K562 (cell line): ENCODE measurements around the gene PRDM16. TPM values are rescaled to one million over a fixed set of nuclear protein-coding genes. Genes with fewer than 3 reads are reported as not detected.

Experiments
- ATAC-seq: fragments of 200-7000 bp; cut with Tn5 transposase; 3 replicates; pipeline ENCODE4 v1.9.1; 2020; ENCODE audit warnings: moderate library complexity
- BruUV-seq: library from RNA; stranded (reverse); fragments of 400-500 nt; replicated peaks from 2 replicates; lab custom pipeline; 2021; lab: Mats Ljungman, UMichigan
- CTCF ChIA-PET: fragments of 300-600 bp; formaldehyde crosslinking; extraction: SDS; loops from one replicate; lab custom pipeline; 2021; ENCODE audit warnings: low intra/inter-chr PET ratio; lab: Yijun Ruan, JAX
- POLR2A ChIA-PET: fragments of 300-600, 350-650 bp; sonication (Branson Sonifier 250); formaldehyde crosslinking; extraction: SDS; loops from one replicate; lab custom pipeline; 2021; ENCODE audit warnings: antibody characterized with exemption, inconsistent platforms; lab: Yijun Ruan, JAX
- DNase-seq, 4 experiments: peaks; one replicate each; pipeline versions ENCODE4 v3.0.0 to v3.0.0-alpha.2; 2011 to 2018; ENCODE audit warnings: low spot score in 3 of 4, mixed read lengths in 3 of 4; ENCODE audit errors: extremely low read depth in 1 of 4
- FAIRE-seq: peaks from 2 replicates; lab custom pipeline; 2011; peaks lifted over from hg19 to GRCh38; lab: Jason Lieb, UNC
- H2AFZ ChIP-seq: 2 replicates; pipeline ENCODE4 v1.6.0; 2011; ENCODE audit warnings: low read depth, low read length, control low read depth, inconsistent platforms
- H3K27ac ChIP-seq: fragments of 200-600 bp; 3 replicates; pipeline ENCODE4 v1.8.0; 2011; ENCODE audit warnings: low read depth, mild to moderate bottlenecking, control low read depth, inconsistent platforms, low read length, moderate library complexity, mixed read lengths; ENCODE audit errors: extremely low read depth
- H3K27me3 ChIP-seq, 2 experiments: fragments of 300-600 bp in 1 of 2; 2 replicates in 1 of 2; 3 replicates in 1 of 2; pipeline versions ENCODE4 v1.6.0 to v1.8.0; 2011; ENCODE audit warnings: inconsistent platforms in 2 of 2, low read length in 2 of 2, mild to moderate bottlenecking in 1 of 2, mixed read lengths in 1 of 2, moderate library complexity in 1 of 2; ENCODE audit not compliant: control insufficient read depth in 2 of 2, insufficient read depth in 2 of 2
- H3K36me3 ChIP-seq: fragments of 300-600 bp; 3 replicates; pipeline ENCODE4 v1.8.0; 2011; ENCODE audit warnings: mild to moderate bottlenecking, low read length, inconsistent platforms; ENCODE audit not compliant: control insufficient read depth, insufficient read depth
- H3K4me1 ChIP-seq, 2 experiments: fragments of 200-600 bp in 1 of 2; replicated peaks in 1 of 2; 2 replicates in 1 of 2; 3 replicates in 1 of 2; pipeline versions ENCODE4 v1.5.1 to v1.8.0; 2011; ENCODE audit warnings: inconsistent platforms in 2 of 2, low read length in 2 of 2, mild to moderate bottlenecking in 1 of 2, mixed read lengths in 1 of 2, moderate library complexity in 1 of 2; ENCODE audit not compliant: control insufficient read depth in 2 of 2, insufficient read depth in 2 of 2
- H3K4me2 ChIP-seq: 2 replicates; pipeline ENCODE4 v1.6.1; 2011; ENCODE audit warnings: low read length, control low read depth, inconsistent platforms, mixed read lengths; ENCODE audit not compliant: insufficient read depth
- H3K4me3 ChIP-seq: fragments of 200-600 bp; sonication (generic), shearing (Covaris generic); 2 replicates; pipeline ENCODE4 v1.5.1; 2016; ENCODE audit warnings: control low read depth, inconsistent platforms
- H3K79me2 ChIP-seq: fragments of 200-600 bp; 3 replicates; pipeline ENCODE4 v1.8.0; 2011; ENCODE audit warnings: low read length, inconsistent platforms; ENCODE audit not compliant: control insufficient read depth, insufficient read depth
- H3K9ac ChIP-seq, 2 experiments: 2 replicates each; pipeline versions ENCODE4 v1.6.0 to v1.6.1; 2011; ENCODE audit warnings: low read depth in 2 of 2, low read length in 2 of 2, control low read depth in 1 of 2, inconsistent platforms in 1 of 2, mild to moderate bottlenecking in 1 of 2, mixed read lengths in 1 of 2; ENCODE audit not compliant: insufficient read depth in 1 of 2
- H3K9me1 ChIP-seq: one replicate; pipeline ENCODE4 v1.6.0; 2011; ENCODE audit warnings: inconsistent platforms, mild to moderate bottlenecking, low read length, moderate library complexity; ENCODE audit not compliant: control insufficient read depth, insufficient read depth
- H3K9me3 ChIP-seq: replicated peaks from 2 replicates; pipeline ENCODE4 v1.5.1; 2011; ENCODE audit warnings: low read depth, low read length, inconsistent platforms; ENCODE audit not compliant: control insufficient read depth, insufficient read depth
- H4K20me1 ChIP-seq: replicated peaks from 2 replicates; pipeline ENCODE4 v1.6.1; 2011; ENCODE audit warnings: low read length, inconsistent platforms, mixed read lengths; ENCODE audit not compliant: control insufficient read depth, insufficient read depth
- CBX2 ChIP-seq: fragments of 200-600 bp; sonication (generic); IDR thresholded peaks from one replicate; pipeline ENCODE4 v1.6.1; 2012; ENCODE audit warnings: mild to moderate bottlenecking, low read length, inconsistent platforms; ENCODE audit not compliant: insufficient read depth, poor library complexity, severe bottlenecking
- FOXA3 ChIP-seq, 2 experiments: fragments of 450-650 bp in 1 of 2; sonication (generic) in 1 of 2; formaldehyde crosslinking; IDR thresholded peaks in 1 of 2; conservative IDR thresholded peaks in 1 of 2; 2 replicates each; pipeline versions ENCODE4 v1.4.0 to v1.8.0; 2020 to 2022; ENCODE audit warnings: mild to moderate bottlenecking in 2 of 2, missing genetic modification reagents in 1 of 2
- KDM5B ChIP-seq: fragments of 200-600 bp; sonication (generic); IDR thresholded peaks from 2 replicates; pipeline ENCODE4 v1.6.1; 2012; ENCODE audit warnings: low read depth, mild to moderate bottlenecking, moderate library complexity, low read length, control low read depth, inconsistent platforms; ENCODE audit not compliant: insufficient replicate concordance
- LCOR ChIP-seq: sonication (generic); formaldehyde crosslinking; IDR thresholded peaks from 2 replicates; pipeline ENCODE4 v1.8.0; 2022; ENCODE audit warnings: mild to moderate bottlenecking, missing genetic modification reagents
- NBN ChIP-seq: fragments of 450-650 bp; IDR thresholded peaks from 2 replicates; pipeline ENCODE4 v1.6.1; 2016; ENCODE audit warnings: low read depth, mild to moderate bottlenecking
- PHF8 ChIP-seq: fragments of 200-600 bp; sonication (generic); IDR thresholded peaks from 2 replicates; pipeline ENCODE4 v1.6.1; 2012; ENCODE audit warnings: mixed run types, mild to moderate bottlenecking, inconsistent platforms, low read length, moderate library complexity, borderline replicate concordance
- RAD51 ChIP-seq: fragments of 450-650 bp; IDR thresholded peaks from 2 replicates; pipeline ENCODE4 v1.7.1; 2016; ENCODE audit warnings: low read depth, mild to moderate bottlenecking, borderline replicate concordance
- ZNF354B ChIP-seq: fragments of 250-450 bp; sonication (Bioruptor Pico); IDR thresholded peaks from 2 replicates; pipeline ENCODE4 v1.4.0; 2020
- WGBS: fragments of 100-300 bp; shearing (Covaris generic); methylation state at CpG from one replicate; pipeline ENCODE4 v1.1.6; 2016; ENCODE audit warnings: low coverage, mixed read lengths; ENCODE audit not compliant: insufficient coverage; ENCODE audit errors: missing lambda C conversion rate; 5-methylcytosine and 5-hydroxymethylcytosine counted together
- in situ Hi-C: fragments of 300-500 bp; cut with MboI; formaldehyde crosslinking; loops from 4 replicates; pipeline ENCODE4 v1.15.0; 2018; ENCODE audit warnings: inconsistent platforms, mixed read lengths
- intact Hi-C: fragments of 100-400 bp; cut with micrococcal nuclease; formaldehyde crosslinking; loops from 2 replicates; pipeline ENCODE4 v1.14.2; 2022
- polyA plus RNA-seq, 8 experiments: library from polyadenylated mRNA; depleted of rRNA in 4 of 8; stranded (reverse) in 5 of 8; unstranded in 3 of 8; fragments of >200 nt; fragmentation: Nextera tagmentation in 2 of 8; fragmentation: Illumina TruSeq in 1 of 8; extraction: Ambion mirVana in 2 of 8; extraction: Trizol in 1 of 8; gene quantifications; 2 replicates each; pipeline versions ENCODE4 v1.2.1 to v1.2.3, GENCODE V29; 2011 to 2014; ENCODE audit warnings: inconsistent platforms in 1 of 8, missing spikeins in 1 of 8
- total RNA-seq, 7 experiments: library from RNA; depleted of rRNA in 6 of 7; stranded (reverse); fragments of >200 nt in 6 of 7; fragmentation: Illumina TruSeq in 2 of 7; extraction: Trizol in 2 of 7; gene quantifications; 2 replicates each; pipeline versions ENCODE4 v1.2.1 to v1.2.3, GENCODE V29; 2011 to 2021; ENCODE audit warnings: low replicate concordance in 1 of 7
- TF ChIP-seq, protein P1 (sequence below): fragments of 450-650 bp; formaldehyde crosslinking; IDR thresholded peaks from 2 replicates; pipeline ENCODE4 v1.4.0; 2020; ENCODE audit warnings: mild to moderate bottlenecking, moderate library complexity

Gene PRDM16
- total and polyA plus RNA-seq, 9 of the 15 experiments (the other 6 are each of a cell fraction or from before 2014, with no cell fraction given), result 0.10 to 0.27 TPM; not detected in 7

DNA sequence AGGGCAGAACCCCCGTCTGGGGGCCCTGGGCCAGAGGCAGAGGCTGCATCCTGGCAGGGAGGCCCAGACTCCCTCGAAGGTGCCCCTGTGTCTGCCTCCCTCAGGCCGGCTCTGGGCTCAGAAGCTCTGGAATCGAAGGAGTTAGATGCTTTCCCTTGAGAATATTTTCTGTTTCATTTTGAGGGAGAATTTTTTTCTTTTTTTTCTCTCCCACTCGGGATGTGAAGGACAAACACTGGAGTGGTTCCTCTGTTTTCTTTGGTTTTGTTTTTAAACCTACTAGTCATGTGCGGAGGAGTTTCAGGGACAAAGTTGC, 44.7 kb downstream of the PRDM16 start:
- H4K20me1 ChIP-seq, result no peaks in the 10 kb centered on the region
- CTCF ChIA-PET, result no interaction called here
- peaks cover 0 to under 1% of the 10 kb centered on the region in 2 experiments; a peak in 1 of 5 replicates for H3K27me3 ChIP-seq
- WGBS, result 21% methylated on average over 6 of the region's 6 CpGs
- intact Hi-C loops, result no loop called here
- no peaks in the 10 kb centered on the region for H3K36me3 ChIP-seq
- TF ChIP-seq ZNF354B (CRISPR knock-in tag), result no peak
- no peak for TF ChIP-seq KDM5B
- no peak for TF ChIP-seq CBX2
- no peak for TF ChIP-seq PHF8
- TF ChIP-seq NBN, result no peak
- no peak for TF ChIP-seq FOXA3 (CRISPR knock-in tag; conservative IDR thresholded peaks at IDR 0.05 in 1 of 2, IDR thresholded peaks at IDR 0.05 in 1 of 2)
- TF ChIP-seq, protein P1, sequence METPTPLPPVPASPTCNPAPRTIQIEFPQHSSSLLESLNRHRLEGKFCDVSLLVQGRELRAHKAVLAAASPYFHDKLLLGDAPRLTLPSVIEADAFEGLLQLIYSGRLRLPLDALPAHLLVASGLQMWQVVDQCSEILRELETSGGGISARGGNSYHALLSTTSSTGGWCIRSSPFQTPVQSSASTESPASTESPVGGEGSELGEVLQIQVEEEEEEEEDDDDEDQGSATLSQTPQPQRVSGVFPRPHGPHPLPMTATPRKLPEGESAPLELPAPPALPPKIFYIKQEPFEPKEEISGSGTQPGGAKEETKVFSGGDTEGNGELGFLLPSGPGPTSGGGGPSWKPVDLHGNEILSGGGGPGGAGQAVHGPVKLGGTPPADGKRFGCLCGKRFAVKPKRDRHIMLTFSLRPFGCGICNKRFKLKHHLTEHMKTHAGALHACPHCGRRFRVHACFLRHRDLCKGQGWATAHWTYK (CRISPR knock-in tag), result no peak
- TF ChIP-seq RAD51, result no peak
- no peak for TF ChIP-seq LCOR
- H3K9me3 ChIP-seq, result no peaks in the 10 kb centered on the region
- H3K4me3 ChIP-seq, result no peak overlapping the region
- in situ Hi-C loops, result no loop called here
- no peak overlapping the region for H3K9ac ChIP-seq
- no peak overlapping the region for H2AFZ ChIP-seq
- no peaks in the 10 kb centered on the region for H3K9me1 ChIP-seq
- no peaks in the 10 kb centered on the region for H3K79me2 ChIP-seq
- peaks cover 0 to 7% of the 10 kb centered on the region in 2 experiments; a peak in 1 of 5 replicates for H3K4me1 ChIP-seq
- H3K27ac ChIP-seq, result no peak overlapping the region
- no peak for DNase-seq
- ATAC-seq, result no peak
- POLR2A ChIA-PET, result no interaction called here
- FAIRE-seq, result no peak
- no peak overlapping the region for H3K4me2 ChIP-seq
- no TSS peak for BruUV-seq
